ENCODE data around the gene MPHOSPH9. TPM values are rescaled to one million over a fixed set of nuclear protein-coding genes. Genes with fewer than 3 reads are reported as not detected.

Gene MPHOSPH9
- polyA plus RNA-seq = 20.0 TPM

- Mint-ChIP-seq H3K9me3 (no peaks in the 10 kb centered on the region), H3K4me1 (peaks cover 30 to 44% (median 35%) of the 10 kb centered on the region in 3 donors), H3K36me3 (no peaks in the 10 kb centered on the region), H3K27ac (peak within 1 kb of the TSS; percentile 90 to 99 (median 97)), H3K27me3 (no peaks in the 10 kb centered on the region), H3K4me3 (peak within 1 kb of the TSS; percentile 91 to 100 (median 98))
These were observed at the start of gene MPHOSPH9, which contains the start of gene MTRFR for GRCh38 chr12:123232807-123233504. Gene MPHOSPH9 (minus strand): TSS chr12:123233141. CDS start chr12:123230364, 2,777 bp downstream. Gene MTRFR (plus strand): TSS chr12:123233436. CDS start chr12:123253675, 20,239 bp downstream.

- Mint-ChIP-seq H3K27me3 (no peaks in the 10 kb centered on the region), H3K9me3 (no peaks in the 10 kb centered on the region), H3K4me3 (no peak overlapping the region), H3K27ac (no peak overlapping the region), H3K36me3 (no peaks in the 10 kb centered on the region), H3K4me1 (peaks cover 5 to 6% (median 5%) of the 10 kb centered on the region in 3 donors)
These were observed 49.2 kb upstream of the MPHOSPH9 start for GRCh38 chr12:123282111-123282510.

GRCh38 chr12:123280971-123281370 lies 48.0 kb upstream of the MPHOSPH9 start:
- no peaks in the 10 kb centered on the region for H3K36me3 Mint-ChIP-seq
- H3K27me3 Mint-ChIP-seq = no peaks in the 10 kb centered on the region
- H3K4me3 Mint-ChIP-seq = no peak overlapping the region
- peaks cover 5 to 6% (median 5%) of the 10 kb centered on the region in 3 donors for H3K4me1 Mint-ChIP-seq
- no peaks in the 10 kb centered on the region for H3K9me3 Mint-ChIP-seq
- no peak overlapping the region for H3K27ac Mint-ChIP-seq

GRCh38 chr12:123278101-123278627 lies 45.2 kb upstream of the MPHOSPH9 start:
- Mint-ChIP-seq H3K27me3 (no peaks in the 10 kb centered on the region), H3K36me3 (no peaks in the 10 kb centered on the region), H3K4me1 (peaks cover 5 to 6% (median 5%) of the 10 kb centered on the region in 3 donors), H3K27ac (peak overlapping the region; percentile 57 to 86 (median 77)), H3K9me3 (no peaks in the 10 kb centered on the region), H3K4me3 (peak overlapping the region in 2 of 4 donors; percentile 22 to 65)

GRCh38 chr12:123273166-123273565 lies 40.2 kb upstream of the MPHOSPH9 start:
- Mint-ChIP-seq H3K4me3 (peak overlapping the region in 2 of 4 donors; percentile 17 to 77), H3K4me1 (peaks cover 10 to 13% (median 11%) of the 10 kb centered on the region in 3 donors), H3K9me3 (no peaks in the 10 kb centered on the region), H3K27me3 (no peaks in the 10 kb centered on the region), H3K36me3 (no peaks in the 10 kb centered on the region), H3K27ac (peak overlapping the region in 1 of 3 donors; percentile 42)

- no peak overlapping the region for H3K4me3 Mint-ChIP-seq
- peaks cover 7 to 10% (median 8%) of the 10 kb centered on the region in 3 donors for H3K4me1 Mint-ChIP-seq
- no peaks in the 10 kb centered on the region for H3K9me3 Mint-ChIP-seq
- no peak overlapping the region for H3K27ac Mint-ChIP-seq
- H3K36me3 Mint-ChIP-seq = no peaks in the 10 kb centered on the region
- no peaks in the 10 kb centered on the region for H3K27me3 Mint-ChIP-seq
These were observed 38.2 kb upstream of the MPHOSPH9 start for GRCh38 chr12:123271001-123271668.

- Mint-ChIP-seq H3K9me3 (no peaks in the 10 kb centered on the region), H3K27me3 (no peaks in the 10 kb centered on the region), H3K4me1 (peaks cover 7 to 10% (median 8%) of the 10 kb centered on the region in 3 donors), H3K36me3 (no peaks in the 10 kb centered on the region), H3K4me3 (peak overlapping the region; percentile 77 to 93 (median 92)), H3K27ac (peak overlapping the region in 1 of 3 donors; percentile 68)
These were observed 37.5 kb upstream of the MPHOSPH9 start for GRCh38 chr12:123270214-123271000.

GRCh38 chr12:123269896-123270213 lies 36.9 kb upstream of the MPHOSPH9 start:
- Mint-ChIP-seq H3K27me3 (no peaks in the 10 kb centered on the region), H3K4me1 (peaks cover 7 to 10% (median 8%) of the 10 kb centered on the region in 3 donors), H3K36me3 (no peaks in the 10 kb centered on the region), H3K4me3 (peak overlapping the region; percentile 77 to 93 (median 92)), H3K9me3 (no peaks in the 10 kb centered on the region), H3K27ac (peak overlapping the region in 1 of 3 donors; percentile 68)

- no peaks in the 10 kb centered on the region for H3K9me3 Mint-ChIP-seq
These were observed 36.5 kb upstream of the MPHOSPH9 start for GRCh38 chr12:123269395-123269892.

GRCh38 chr12:123268850-123269249 lies 35.9 kb upstream of the MPHOSPH9 start:
- Mint-ChIP-seq H3K27me3 (no peaks in the 10 kb centered on the region), H3K4me3 (peak overlapping the region; percentile 48 to 93 (median 92)), H3K36me3 (no peaks in the 10 kb centered on the region), H3K27ac (peak overlapping the region in 2 of 3 donors; percentile 31 to 68), H3K4me1 (peaks cover 7 to 10% (median 8%) of the 10 kb centered on the region in 3 donors), H3K9me3 (no peaks in the 10 kb centered on the region)

More at GRCh38 chr12:123269395-123269892, 36.5 kb upstream of the MPHOSPH9 start:
- Mint-ChIP-seq H3K27ac (peak overlapping the region in 1 of 3 donors; percentile 68), H3K4me1 (peaks cover 7 to 10% (median 8%) of the 10 kb centered on the region in 3 donors), H3K36me3 (no peaks in the 10 kb centered on the region), H3K4me3 (peak overlapping the region; percentile 77 to 93 (median 92)), H3K27me3 (no peaks in the 10 kb centered on the region)

- Mint-ChIP-seq H3K4me3 (peak overlapping the region; percentile 55 to 88 (median 68)), H3K36me3 (no peaks in the 10 kb centered on the region), H3K27ac (peak overlapping the region in 1 of 3 donors; percentile 44), H3K9me3 (no peaks in the 10 kb centered on the region), H3K4me1 (peaks cover 7 to 10% (median 8%) of the 10 kb centered on the region in 3 donors), H3K27me3 (no peaks in the 10 kb centered on the region)
These were observed 35.3 kb upstream of the MPHOSPH9 start for GRCh38 chr12:123267991-123268843.

- Mint-ChIP-seq H3K9me3 (no peaks in the 10 kb centered on the region), H3K27me3 (no peaks in the 10 kb centered on the region), H3K36me3 (no peaks in the 10 kb centered on the region), H3K27ac (peak overlapping the region in 2 of 3 donors; percentile 44), H3K4me1 (peaks cover 7 to 10% (median 8%) of the 10 kb centered on the region in 3 donors), H3K4me3 (peak overlapping the region in 3 of 4 donors; percentile 26 to 88 (median 64))
These were observed 34.5 kb upstream of the MPHOSPH9 start for GRCh38 chr12:123267335-123267920.

GRCh38 chr12:123266679-123267277 lies 33.8 kb upstream of the MPHOSPH9 start:
- H3K4me1 Mint-ChIP-seq = peaks cover 7 to 10% (median 7%) of the 10 kb centered on the region in 3 donors
- no peaks in the 10 kb centered on the region for H3K36me3 Mint-ChIP-seq
- H3K27ac Mint-ChIP-seq = peak overlapping the region in 1 of 3 donors; percentile 44
- no peaks in the 10 kb centered on the region for H3K9me3 Mint-ChIP-seq
- peak overlapping the region in 2 of 4 donors; percentile 58 to 64 for H3K4me3 Mint-ChIP-seq
- no peaks in the 10 kb centered on the region for H3K27me3 Mint-ChIP-seq
